ENCODE measurements around the gene ADAT3.
"Not testable (repeated sequence)": the region's sequence is repeated elsewhere in the genome, so short reads cannot be mapped to it uniquely, and the experiment has no call there.

ADAT3 gene

DNA sequence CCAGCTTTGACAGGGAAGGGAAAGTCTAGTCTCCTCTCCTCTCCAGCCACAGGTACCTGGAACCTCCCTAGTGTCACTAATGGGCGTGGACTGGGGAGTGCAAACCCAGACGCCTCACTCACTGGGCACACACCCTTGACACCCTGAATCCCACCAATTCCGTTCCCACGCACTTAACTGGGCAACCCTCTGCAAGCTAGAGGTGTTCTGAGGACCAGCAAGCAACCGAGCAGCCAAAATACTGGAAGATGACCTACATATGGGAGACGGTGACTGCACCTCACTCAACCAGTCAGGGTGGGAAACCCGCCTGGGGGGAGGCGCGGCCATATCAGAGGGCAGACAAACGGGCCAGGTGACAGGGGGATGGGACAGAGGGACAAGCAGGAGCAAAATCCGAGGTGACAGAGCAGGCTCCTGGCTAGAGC is 20.9 kb upstream of the ADAT3 start:
- no peak for DNase-seq

DNA sequence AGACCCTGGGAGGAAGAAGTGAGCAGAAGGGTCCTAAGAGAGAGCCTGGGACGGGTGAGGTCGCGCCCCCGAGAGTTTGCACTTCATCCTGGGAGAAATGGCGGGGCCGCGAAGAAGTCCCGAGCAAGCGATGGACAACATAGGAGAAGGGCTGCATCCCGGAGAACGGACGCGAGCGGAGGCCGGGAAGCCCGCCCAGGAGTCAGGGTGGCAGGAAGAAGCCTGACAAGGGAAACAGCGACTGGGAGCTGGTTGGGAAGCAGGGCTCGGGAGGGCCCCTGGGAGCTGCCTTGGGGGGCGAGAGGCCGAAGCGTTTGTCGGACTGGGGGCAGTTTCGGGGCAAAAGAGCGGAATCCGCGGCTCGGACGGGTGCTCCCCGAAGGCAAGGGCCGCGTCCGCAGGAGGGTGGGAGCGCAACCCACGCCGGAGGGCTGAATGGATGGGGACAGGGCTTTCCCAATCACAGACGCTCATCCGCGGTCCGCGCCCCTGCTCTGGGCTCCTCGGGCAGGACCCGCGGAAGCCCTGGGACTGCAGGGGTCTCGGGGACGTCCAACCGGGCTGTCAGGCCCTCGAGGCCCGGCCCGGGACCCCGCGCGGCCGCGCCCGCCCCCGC is 20.4 kb upstream of the ADAT3 start:
- DNase-seq, result no peak

GRCh38 chr19:1885398-1886119 is 19.6 kb upstream of the ADAT3 start, which contains the start of gene ABHD17A:
ABHD17A (minus strand) TSS chr19:1885496; CDS start chr19:1881566, 3,930 bp downstream.
- peak; percentile 97 for DNase-seq

DNA sequence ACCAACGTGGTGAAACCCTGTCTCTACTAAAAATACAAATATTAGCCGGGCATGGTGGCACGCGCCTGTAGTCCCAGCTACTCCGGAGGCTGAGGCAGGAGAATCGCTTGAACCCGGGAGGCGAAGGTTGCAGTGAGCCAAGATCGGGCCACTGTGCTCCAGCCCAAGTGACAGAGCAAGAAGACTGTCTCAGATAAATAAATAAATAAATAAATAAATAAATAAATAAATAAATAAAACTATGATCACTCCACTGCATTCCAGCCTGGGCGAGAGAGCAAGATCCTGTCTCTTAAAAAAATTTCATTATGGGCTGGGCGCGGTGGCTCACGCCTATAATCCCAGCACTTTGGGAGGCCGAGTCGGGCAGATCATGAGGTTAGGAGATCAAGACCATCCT is 18.8 kb upstream of the ADAT3 start:
- DNase-seq, result not testable (repeated sequence)

GRCh38 chr19:1888385-1888784 is 16.8 kb upstream of the ADAT3 start:
- DNase-seq, result no peak

DNA sequence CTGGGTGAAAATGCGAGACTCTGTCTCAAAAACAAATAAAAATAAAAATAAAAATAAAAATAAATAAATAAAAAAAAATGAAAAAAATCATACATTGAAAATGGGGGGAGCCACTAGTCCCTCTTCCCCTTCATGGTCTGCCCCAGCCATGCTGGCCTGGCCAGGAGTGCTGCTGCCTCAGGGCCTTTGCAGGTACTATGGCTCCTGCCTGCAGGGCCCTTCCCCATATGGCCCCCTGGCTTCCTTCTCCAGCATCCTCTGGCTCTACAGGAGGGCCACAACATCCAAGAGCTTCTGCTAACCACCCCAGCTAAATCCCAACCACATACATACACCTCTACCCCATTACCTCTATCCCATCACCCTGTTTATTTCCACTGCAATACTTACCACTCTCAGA is 15.3 kb upstream of the ADAT3 start:
- DNase-seq, result no peak

DNA sequence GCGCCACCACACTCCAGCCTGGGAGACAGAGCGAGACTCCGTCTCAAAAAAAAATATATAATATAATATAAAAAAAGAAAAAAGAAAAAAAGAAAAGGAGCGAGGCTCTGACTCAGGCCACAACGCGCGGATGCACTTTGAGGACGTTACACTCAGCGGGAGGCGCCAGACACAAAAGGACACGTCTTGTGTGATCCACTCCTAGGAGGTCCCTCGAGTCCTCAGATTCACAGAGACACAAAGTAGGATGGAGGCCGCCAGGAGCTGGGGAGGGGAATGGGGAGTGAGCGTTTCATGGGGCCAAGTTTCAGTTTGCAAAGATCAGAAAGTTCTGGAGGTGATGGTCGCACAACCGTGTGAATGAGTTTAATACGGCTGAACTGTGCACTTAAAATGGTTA is 11.4 kb upstream of the ADAT3 start:
- DNase-seq, result no peak

- no peak for DNase-seq
Measured at GRCh38 chr19:1896508-1896907, 8.7 kb upstream of the ADAT3 start.

DNA sequence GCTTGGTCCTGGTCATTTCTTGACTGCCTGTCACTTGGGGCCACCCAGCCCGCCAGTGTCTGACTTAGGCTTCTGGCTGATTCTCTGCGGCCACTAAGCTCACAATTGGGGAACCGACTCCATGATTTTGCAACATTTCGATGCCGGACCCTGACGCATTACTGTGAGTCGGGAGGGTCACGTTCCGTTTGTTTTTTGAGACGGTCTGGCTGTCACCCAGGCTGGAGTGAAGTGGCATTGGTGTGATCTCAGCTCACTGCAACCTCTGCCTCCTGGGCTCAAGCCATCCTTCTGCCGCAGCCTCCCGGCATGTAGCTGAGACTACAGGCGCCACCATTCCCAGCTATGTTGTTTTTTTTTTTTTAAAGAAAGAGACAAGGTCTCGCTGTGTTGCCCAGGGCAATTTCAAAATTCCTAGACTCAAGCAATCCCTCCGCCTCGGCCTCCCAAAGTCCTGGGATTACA is 3.2 kb upstream of the ADAT3 start:
- DNase-seq, result no peak

GRCh38 chr19:1902923-1903322 is 2.3 kb upstream of the ADAT3 start:
- DNase-seq, result no peak

DNA sequence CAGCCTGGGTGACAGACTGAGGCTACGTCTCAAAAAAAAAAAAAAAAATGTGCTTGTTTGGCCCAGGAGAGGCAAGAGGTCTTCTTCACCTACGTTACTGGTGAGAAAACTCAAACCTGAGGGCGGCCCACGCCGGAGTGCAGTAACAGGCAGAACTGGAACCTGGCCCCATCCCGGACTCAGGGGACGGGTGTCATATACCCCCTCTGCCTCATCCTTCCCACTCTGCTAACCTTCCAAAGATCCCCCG is 414 bp upstream of the ADAT3 start:
- no peak for DNase-seq

DNA sequence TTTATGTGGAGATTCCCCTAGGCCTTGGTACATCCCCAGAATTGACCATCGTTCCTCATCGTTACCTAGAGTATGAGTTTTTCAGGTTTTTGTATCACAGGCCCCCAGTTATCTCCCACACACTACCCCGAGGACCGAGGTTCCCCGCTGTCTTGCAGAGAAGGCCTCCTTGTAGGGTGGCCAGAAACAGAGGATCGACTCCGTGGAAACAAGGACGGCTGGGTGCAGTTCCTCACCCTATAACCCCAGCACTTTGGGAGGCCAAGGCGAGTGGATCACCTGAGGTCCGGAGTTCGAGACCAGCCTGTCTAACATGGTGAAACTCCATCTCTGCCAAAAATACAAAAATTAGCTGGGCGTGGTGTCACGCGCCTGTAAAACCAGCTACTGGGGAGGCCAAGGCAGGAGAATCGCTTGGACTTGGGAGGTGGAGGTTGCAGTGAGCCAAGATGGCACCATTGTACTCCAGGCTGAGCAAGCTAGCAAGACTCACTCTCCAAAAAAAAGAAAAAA is 720 bp downstream of the ADAT3 start:
- no peak for DNase-seq

- DNase-seq, result no peak
Measured at GRCh38 chr19:1906985-1907562, 1.9 kb downstream of the ADAT3 start.

- DNase-seq, result no peak
Measured at GRCh38 chr19:1907563-1908363, 2.6 kb downstream of the ADAT3 start.

GRCh38 chr19:1908364-1908678 is 3.1 kb downstream of the ADAT3 start:
- no peak for DNase-seq

GRCh38 chr19:1909761-1910080 is 4.5 kb downstream of the ADAT3 start:
- DNase-seq, result no peak

DNA sequence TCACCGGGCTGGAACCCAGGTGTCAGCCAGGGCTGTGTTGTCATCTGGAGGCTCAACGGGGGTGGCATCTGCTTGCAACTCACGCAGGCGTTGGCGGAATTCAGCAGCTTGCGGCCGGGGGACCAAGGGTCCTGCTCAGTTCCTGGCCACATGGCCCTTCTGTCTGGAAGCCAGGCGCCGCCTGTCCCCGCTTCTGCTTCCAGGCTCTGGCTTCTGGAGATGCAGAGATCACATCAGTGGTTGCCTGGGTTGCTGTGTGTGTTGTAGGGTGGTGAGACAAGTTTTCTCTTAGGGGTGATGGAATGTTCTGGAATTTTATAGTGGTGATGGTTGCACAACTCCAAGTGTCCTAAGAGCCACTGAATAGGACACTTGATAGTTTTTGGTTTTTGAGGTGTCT is 5.0 kb downstream of the ADAT3 start:
- no peak for DNase-seq

DNA sequence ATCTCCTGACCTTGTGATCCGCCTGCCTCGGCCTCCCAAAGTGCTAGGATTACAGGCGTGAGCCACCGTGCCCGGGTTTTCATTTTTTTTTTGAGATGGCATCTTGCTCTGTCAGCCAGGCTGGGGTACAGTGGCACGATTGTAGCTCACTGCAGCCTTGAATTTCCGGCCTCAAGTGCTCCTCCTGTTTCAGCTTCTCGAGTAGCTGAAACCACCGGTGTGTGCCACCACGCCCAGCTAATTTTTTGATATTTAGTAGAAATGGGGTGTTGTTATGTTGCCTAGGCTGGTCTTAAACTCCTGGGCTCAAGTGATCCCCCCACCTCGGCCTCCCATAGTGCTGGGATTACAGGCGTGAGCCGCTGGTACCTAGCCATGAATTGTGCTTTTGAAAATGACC is 5.9 kb downstream of the ADAT3 start:
- no peak for DNase-seq

DNA sequence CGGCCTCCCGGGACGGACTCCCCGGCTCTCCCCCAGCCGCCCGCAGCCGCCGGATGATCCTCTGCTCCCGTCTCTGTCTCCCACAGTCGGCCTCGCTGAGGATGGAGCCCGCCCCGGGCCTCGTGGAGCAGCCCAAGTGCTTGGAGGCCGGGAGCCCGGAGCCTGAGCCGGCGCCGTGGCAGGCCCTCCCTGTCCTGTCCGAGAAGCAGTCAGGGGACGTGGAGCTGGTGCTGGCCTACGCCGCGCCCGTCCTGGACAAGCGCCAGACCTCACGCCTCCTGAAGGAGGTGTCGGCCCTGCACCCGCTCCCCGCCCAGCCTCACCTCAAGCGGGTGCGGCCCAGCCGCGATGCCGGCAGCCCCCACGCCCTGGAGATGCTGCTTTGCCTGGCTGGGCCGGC is 6.8 kb downstream of the ADAT3 start:
- no peak for DNase-seq

DNA sequence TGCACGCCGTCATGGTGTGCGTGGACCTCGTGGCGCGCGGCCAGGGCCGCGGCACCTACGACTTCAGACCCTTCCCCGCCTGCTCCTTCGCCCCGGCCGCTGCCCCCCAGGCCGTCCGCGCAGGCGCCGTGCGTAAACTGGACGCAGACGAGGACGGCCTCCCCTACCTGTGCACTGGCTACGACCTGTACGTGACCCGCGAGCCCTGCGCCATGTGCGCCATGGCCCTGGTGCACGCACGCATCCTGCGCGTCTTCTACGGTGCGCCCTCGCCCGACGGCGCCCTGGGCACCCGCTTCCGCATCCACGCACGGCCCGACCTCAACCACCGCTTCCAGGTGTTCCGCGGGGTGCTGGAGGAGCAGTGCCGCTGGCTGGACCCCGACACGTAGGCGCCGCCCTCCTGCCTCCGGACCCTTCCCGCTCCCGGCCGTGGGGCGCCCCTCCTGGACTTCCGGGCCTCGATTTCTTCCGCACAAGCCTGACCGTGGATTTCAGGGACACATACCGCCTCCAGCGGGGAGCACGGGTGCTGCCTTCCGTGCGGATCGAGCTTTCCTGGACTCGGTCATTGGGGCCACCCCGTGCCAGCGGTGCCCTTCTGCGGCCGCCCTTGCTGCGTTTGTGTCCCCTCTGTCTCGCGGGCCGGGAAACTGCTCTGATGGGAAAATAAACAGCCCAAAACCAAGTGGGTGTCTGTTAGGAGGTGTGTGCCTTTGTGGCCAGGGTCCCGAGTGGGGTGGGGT is 7.7 kb downstream of the ADAT3 start:
- no peak for DNase-seq

GRCh38 chr19:1913781-1914577 is 8.8 kb downstream of the ADAT3 start:
- DNase-seq, result no peak

DNA sequence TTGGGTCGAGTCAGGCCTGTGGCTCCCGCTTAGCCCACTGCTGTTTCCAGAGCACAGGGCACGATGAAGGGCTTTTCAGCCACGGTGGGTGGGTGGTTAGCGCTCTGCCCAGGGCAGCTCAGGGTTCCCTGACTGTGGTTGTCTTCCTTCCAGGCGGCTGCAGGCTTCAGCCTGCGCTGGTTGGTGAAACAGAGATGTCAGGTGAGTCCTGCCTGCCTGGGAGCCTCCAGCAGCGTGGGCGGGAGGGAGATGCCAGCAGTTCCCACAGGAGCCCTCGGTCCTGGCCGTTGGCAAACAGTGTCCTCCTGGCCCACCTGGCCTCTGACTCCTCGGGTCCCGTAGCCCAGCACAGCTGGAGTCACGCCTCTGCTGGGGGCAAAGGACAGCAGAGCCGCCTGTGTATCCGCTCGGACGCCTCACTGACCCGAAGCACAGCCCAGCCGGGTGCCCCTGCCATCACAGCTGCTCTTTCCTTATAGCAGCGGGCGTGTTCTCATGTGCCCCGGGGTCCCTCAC is 9.7 kb downstream of the ADAT3 start:
- DNase-seq, result no peak
